ENCODE measurements around the gene CRB2. TPM values are rescaled to one million over a fixed set of nuclear protein-coding genes. Genes with fewer than 3 reads are reported as not detected.

Gene CRB2
- total and polyA plus RNA-seq, 2 donors (not counting 3 experiments of a cell fraction or from before 2014, with no cell fraction given), result not detected

GRCh38 chr9:123365287-123365880, 9.4 kb downstream of the CRB2 start:
- H3K36me3 ChIP-seq (ENCODE audit: control insufficient read depth in 2 of 2, extremely low read depth in 1 of 2, insufficient read depth in 2 of 2, low read length in 2 of 2), result no peaks in the 10 kb centered on the region
- no peak overlapping the region for H3K4me3 ChIP-seq (replicated peaks in 1 of 3; ENCODE audit: insufficient read depth in 1 of 3, low read depth in 1 of 3, low read length in 3 of 3)
- H3K9me3 ChIP-seq (replicated peaks; ENCODE audit: control insufficient read depth, insufficient read depth, low read length), result no peaks in the 10 kb centered on the region
- no peaks in the 10 kb centered on the region for H3K4me1 ChIP-seq (ENCODE audit: control insufficient read depth, extremely low read depth, insufficient read depth, low read length)
- no peaks in the 10 kb centered on the region for H3K27me3 ChIP-seq (ENCODE audit: control insufficient read depth in 2 of 2, insufficient read depth in 2 of 2, low read length in 2 of 2)
- DNase-seq (ENCODE audit: low read depth, low spot score) (no peak), FAIRE-seq (no peak)
- no peak overlapping the region for H3K9ac ChIP-seq (replicated peaks; ENCODE audit: extremely low read depth, insufficient read depth, low read length)
- H4K20me1 ChIP-seq (replicated peaks; ENCODE audit: control insufficient read depth, extremely low read depth, insufficient read depth, low read length), result no peaks in the 10 kb centered on the region
- dilution Hi-C loops (cut with MboI; ENCODE audit: extremely low pct_ligation_motif_present, low sequenced_read_pairs), result no loop called here
- TF ChIP-seq JUN (IDR thresholded peaks at IDR 0.05; ENCODE audit: borderline replicate concordance, insufficient read depth, insufficient read length, low read depth), result no peak
- TF ChIP-seq CTCF (IDR thresholded peaks at IDR 0.05; ENCODE audit: extremely low read depth in 1 of 2, insufficient read depth in 1 of 2, low read depth in 1 of 2, low read length in 2 of 2), result peak; percentile 7 to 9
- no peak for TF ChIP-seq POLR2AphosphoS5 (IDR thresholded peaks at IDR 0.05; ENCODE audit: insufficient read depth, low read depth, low read length)
- no peak overlapping the region for H2AFZ ChIP-seq (ENCODE audit: low read depth, low read length)
- CTCF ChIA-PET, result no interaction called here
- no TSS peak for BruUV-seq (replicated peaks)
- H3K4me2 ChIP-seq (ENCODE audit: insufficient read depth, low read length), result no peak overlapping the region
- no peak overlapping the region for H3K27ac ChIP-seq (ENCODE audit: insufficient read depth, low read depth, low read length)
- H3K79me2 ChIP-seq (ENCODE audit: control insufficient read depth, insufficient read depth, low read length), result no peaks in the 10 kb centered on the region
- intact Hi-C loops (cut with micrococcal nuclease), result no loop called here
- POLR2A ChIA-PET, result no interaction called here
- no peaks in the 10 kb centered on the region for H3K9me1 ChIP-seq (replicated peaks; ENCODE audit: control insufficient read depth, extremely low read depth, insufficient read depth, low read length)

- Histone ChIP-seq H4K20me1 (replicated peaks; ENCODE audit: control insufficient read depth, extremely low read depth, insufficient read depth, low read length) (no peaks in the 10 kb centered on the region), H3K4me3 (replicated peaks in 1 of 3; ENCODE audit: insufficient read depth in 1 of 3, low read depth in 1 of 3, low read length in 3 of 3) (no peak overlapping the region), H2AFZ (ENCODE audit: low read depth, low read length) (no peak overlapping the region), H3K9ac (replicated peaks; ENCODE audit: extremely low read depth, insufficient read depth, low read length) (no peak overlapping the region), H3K4me2 (ENCODE audit: insufficient read depth, low read length) (no peak overlapping the region), H3K27ac (ENCODE audit: insufficient read depth, low read depth, low read length) (no peak overlapping the region), H3K4me1 (ENCODE audit: control insufficient read depth, extremely low read depth, insufficient read depth, low read length) (no peaks in the 10 kb centered on the region), H3K79me2 (ENCODE audit: control insufficient read depth, insufficient read depth, low read length) (no peaks in the 10 kb centered on the region), H3K9me3 (replicated peaks; ENCODE audit: control insufficient read depth, insufficient read depth, low read length) (no peaks in the 10 kb centered on the region), H3K27me3 (ENCODE audit: control insufficient read depth in 2 of 2, insufficient read depth in 2 of 2, low read length in 2 of 2) (no peaks in the 10 kb centered on the region), H3K9me1 (replicated peaks; ENCODE audit: control insufficient read depth, extremely low read depth, insufficient read depth, low read length) (no peaks in the 10 kb centered on the region), H3K36me3 (ENCODE audit: control insufficient read depth in 2 of 2, extremely low read depth in 1 of 2, insufficient read depth in 2 of 2, low read length in 2 of 2) (no peaks in the 10 kb centered on the region)
- POLR2A ChIA-PET, result no interaction called here
- DNase-seq (ENCODE audit: low read depth, low spot score) (no peak), FAIRE-seq (no peak)
- BruUV-seq (replicated peaks), result no TSS peak
- CTCF ChIA-PET, result interaction anchor here (1.4 to 1.8 kb wide), 2 partner anchors 10 to 11 kb away, joined by 3 to 5 read pairs; no protein-coding TSS in a partner anchor
- intact Hi-C loops (cut with micrococcal nuclease), result no loop called here
- dilution Hi-C loops (cut with MboI; ENCODE audit: extremely low pct_ligation_motif_present, low sequenced_read_pairs), result no loop called here
- TF ChIP-seq CTCF (IDR thresholded peaks at IDR 0.05; ENCODE audit: extremely low read depth in 1 of 2, insufficient read depth in 1 of 2, low read depth in 1 of 2, low read length in 2 of 2) (no peak), GATA2 (IDR thresholded peaks at IDR 0.05; ENCODE audit: insufficient read depth, insufficient read length, low read depth, low read length) (no peak), POLR2AphosphoS5 (IDR thresholded peaks at IDR 0.05; ENCODE audit: insufficient read depth, low read depth, low read length) (no peak), FOS (IDR thresholded peaks at IDR 0.05; ENCODE audit: borderline replicate concordance, insufficient read depth, low read length) (no peak)
Measured at GRCh38 chr9:123365881-123366528, 10.0 kb downstream of the CRB2 start.
